Fibroblast of lung (primary cell): ENCODE measurements around the gene HBA2. TPM values are rescaled to one million over a fixed set of nuclear protein-coding genes. Genes with fewer than 3 reads are reported as not detected.
"Not testable (repeated sequence)": the region's sequence is repeated elsewhere in the genome, so short reads cannot be mapped to it uniquely, and the experiment has no call there.

Source experiments
- DNase-seq, 2 donors: peaks; one replicate each; pipeline versions ENCODE4 v3.0.0 to v3.0.0-alpha.2; 2010; ENCODE audit warnings: low read depth in 2 of 2
- H2AFZ ChIP-seq: 2 replicates; pipeline ENCODE4 v1.5.1; 2012; ENCODE audit warnings: low read length, control low read depth, inconsistent platforms
- H3K27ac ChIP-seq: 2 replicates; pipeline ENCODE4 v1.5.1; 2011; ENCODE audit warnings: low read length, control low read depth; ENCODE audit not compliant: insufficient read depth
- H3K27me3 ChIP-seq: 2 replicates; pipeline ENCODE4 v1.5.1; 2011; ENCODE audit warnings: mild to moderate bottlenecking, low read length; ENCODE audit not compliant: control insufficient read depth, insufficient read depth
- H3K36me3 ChIP-seq: 2 replicates; pipeline ENCODE4 v1.5.1; 2011; ENCODE audit warnings: low read length; ENCODE audit not compliant: control insufficient read depth, insufficient read depth
- H3K4me1 ChIP-seq: 2 replicates; pipeline ENCODE4 v1.5.1; 2011; ENCODE audit warnings: low read length; ENCODE audit not compliant: control insufficient read depth, insufficient read depth; ENCODE audit errors: extremely low read depth
- H3K4me2 ChIP-seq: 2 replicates; pipeline ENCODE4 v1.5.1; 2011; ENCODE audit warnings: low read length, control low read depth; ENCODE audit not compliant: insufficient read depth; ENCODE audit errors: extremely low read depth
- H3K4me3 ChIP-seq, 4 experiments: fragments of 200-600 bp in 1 of 4; sonication (generic) in 1 of 4; replicated peaks in 1 of 4; 2 replicates each; pipeline ENCODE4 v1.5.1; 2011 to 2016; ENCODE audit warnings: low read length in 4 of 4, low read depth in 3 of 4, mild to moderate bottlenecking in 3 of 4, control low read depth in 2 of 4, inconsistent platforms in 1 of 4, mixed read lengths in 1 of 4; ENCODE audit not compliant: insufficient read depth in 1 of 4; ENCODE audit errors: control extremely low read depth in 1 of 4
- H3K79me2 ChIP-seq: 2 replicates; pipeline ENCODE4 v1.5.1; 2012; ENCODE audit warnings: mild to moderate bottlenecking, low read length, inconsistent platforms; ENCODE audit not compliant: control insufficient read depth, insufficient read depth
- H3K9ac ChIP-seq: 2 replicates; pipeline ENCODE4 v1.5.1; 2011; ENCODE audit warnings: mild to moderate bottlenecking, low read length, control low read depth; ENCODE audit not compliant: insufficient read depth
- H3K9me3 ChIP-seq: 2 replicates; pipeline ENCODE4 v1.5.1; 2012; ENCODE audit warnings: low read depth, low read length; ENCODE audit not compliant: control insufficient read depth, insufficient read depth
- H4K20me1 ChIP-seq: 2 replicates; pipeline ENCODE4 v1.5.1; 2011; ENCODE audit warnings: low read length; ENCODE audit not compliant: control insufficient read depth, insufficient read depth; ENCODE audit errors: extremely low read depth
- EZH2 ChIP-seq: IDR thresholded peaks from 2 replicates; pipeline ENCODE4 v1.5.1; 2012; ENCODE audit warnings: low read length, control low read depth, mild to moderate bottlenecking; ENCODE audit errors: missing control alignments
- polyA plus RNA-seq, 2 donors: library from polyadenylated mRNA; depleted of rRNA in 1 of 2; stranded (reverse) in 1 of 2; unstranded in 1 of 2; fragments of >200 nt; gene quantifications; 2 replicates each; pipeline ENCODE4 v1.2.1, GENCODE V29; 2011 to 2012; ENCODE audit warnings: missing spikeins in 1 of 2
- total RNA-seq: library from RNA; depleted of rRNA; stranded (reverse); fragments of >200 nt; gene quantifications from 2 replicates; pipeline ENCODE4 v1.2.1, GENCODE V29; 2014
- TF ChIP-seq, protein P1 (sequence below), 2 donors: IDR thresholded peaks in 1 of 2; conservative IDR thresholded peaks in 1 of 2; 1 replicate in 1 of 2; 2 replicates in 1 of 2; pipeline ENCODE4 v1.5.1; 2011 to 2012; ENCODE audit warnings: low read length in 2 of 2, control low read depth in 1 of 2, inconsistent platforms in 1 of 2, low read depth in 1 of 2, mild to moderate bottlenecking in 1 of 2

Gene HBA2
- total and polyA plus RNA-seq, 2 donors (not counting 1 experiment from before 2014, with no cell fraction given): not detected

DNA sequence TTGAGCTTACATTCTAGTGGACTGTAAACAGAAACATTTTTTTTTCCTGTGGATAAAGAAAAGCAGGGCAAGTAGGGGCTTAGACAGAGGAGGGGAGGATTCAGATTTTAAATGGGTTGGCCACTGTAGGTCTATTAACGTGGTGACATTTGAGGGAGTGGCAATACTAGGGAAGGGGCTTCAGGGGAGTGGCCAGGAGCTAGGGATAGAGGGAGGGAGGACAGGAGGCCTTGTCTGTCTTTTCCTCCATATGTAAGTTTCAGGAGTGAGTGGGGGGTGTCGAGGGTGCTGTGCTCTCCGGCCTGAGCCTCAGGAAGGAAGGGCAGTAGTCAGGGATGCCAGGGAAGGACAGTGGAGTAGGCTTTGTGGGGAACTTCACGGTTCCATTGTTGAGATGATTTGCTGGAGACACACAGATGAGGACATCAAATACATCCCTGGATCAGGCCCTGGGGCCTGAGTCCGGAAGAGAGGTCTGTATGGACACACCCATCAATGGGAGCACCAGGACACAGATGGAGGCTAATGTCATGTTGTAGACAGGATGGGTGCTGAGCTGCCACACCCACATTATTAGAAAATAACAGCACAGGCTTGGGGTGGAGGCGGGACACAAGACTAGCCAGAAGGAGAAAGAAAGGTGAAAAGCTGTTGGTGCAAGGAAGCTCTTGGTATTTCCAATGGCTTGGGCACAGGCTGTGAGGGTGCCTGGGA lies 13.4 kb upstream of the HBA2 start:
- no peaks in the 10 kb centered on the region for H3K36me3 ChIP-seq
- H3K27me3 ChIP-seq: peaks cover 9% of the 10 kb centered on the region
- H3K27ac ChIP-seq: no peak overlapping the region
- H4K20me1 ChIP-seq: no peaks in the 10 kb centered on the region
- no peak overlapping the region for H3K4me2 ChIP-seq
- no peak for DNase-seq
- no peaks in the 10 kb centered on the region for H3K79me2 ChIP-seq
- peaks cover 3% of the 10 kb centered on the region for H3K4me1 ChIP-seq
- no peak overlapping the region for H2AFZ ChIP-seq
- no peak overlapping the region for H3K4me3 ChIP-seq
- H3K9me3 ChIP-seq: no peaks in the 10 kb centered on the region
- no peak overlapping the region for H3K9ac ChIP-seq
- TF ChIP-seq, protein P1, sequence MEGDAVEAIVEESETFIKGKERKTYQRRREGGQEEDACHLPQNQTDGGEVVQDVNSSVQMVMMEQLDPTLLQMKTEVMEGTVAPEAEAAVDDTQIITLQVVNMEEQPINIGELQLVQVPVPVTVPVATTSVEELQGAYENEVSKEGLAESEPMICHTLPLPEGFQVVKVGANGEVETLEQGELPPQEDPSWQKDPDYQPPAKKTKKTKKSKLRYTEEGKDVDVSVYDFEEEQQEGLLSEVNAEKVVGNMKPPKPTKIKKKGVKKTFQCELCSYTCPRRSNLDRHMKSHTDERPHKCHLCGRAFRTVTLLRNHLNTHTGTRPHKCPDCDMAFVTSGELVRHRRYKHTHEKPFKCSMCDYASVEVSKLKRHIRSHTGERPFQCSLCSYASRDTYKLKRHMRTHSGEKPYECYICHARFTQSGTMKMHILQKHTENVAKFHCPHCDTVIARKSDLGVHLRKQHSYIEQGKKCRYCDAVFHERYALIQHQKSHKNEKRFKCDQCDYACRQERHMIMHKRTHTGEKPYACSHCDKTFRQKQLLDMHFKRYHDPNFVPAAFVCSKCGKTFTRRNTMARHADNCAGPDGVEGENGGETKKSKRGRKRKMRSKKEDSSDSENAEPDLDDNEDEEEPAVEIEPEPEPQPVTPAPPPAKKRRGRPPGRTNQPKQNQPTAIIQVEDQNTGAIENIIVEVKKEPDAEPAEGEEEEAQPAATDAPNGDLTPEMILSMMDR (conservative IDR thresholded peaks at IDR 0.05 in 1 of 2, IDR thresholded peaks at IDR 0.05 in 1 of 2; ENCODE audit: low read depth in 1 of 2, low read length in 2 of 2): no peak
- no peak for TF ChIP-seq EZH2

DNA sequence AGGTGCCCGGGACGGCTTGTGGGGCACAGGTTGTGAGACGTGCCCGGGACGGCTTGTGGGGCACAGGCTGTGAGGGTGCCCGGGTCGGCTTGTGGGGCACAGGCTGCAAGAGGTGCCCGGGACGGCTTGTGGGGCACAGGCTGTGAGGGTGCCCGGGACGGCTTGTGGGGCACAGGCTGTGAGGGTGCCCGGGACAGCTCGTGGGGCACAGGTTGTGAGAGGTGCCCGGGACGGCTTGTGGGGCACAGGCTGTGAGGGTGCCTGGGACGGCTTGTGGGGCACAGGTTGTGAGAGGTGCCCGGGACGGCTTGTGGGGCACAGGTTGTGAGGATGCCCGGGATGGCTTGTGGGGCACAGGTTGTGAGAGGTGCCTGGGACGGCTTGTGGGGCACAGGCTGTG lies 12.4 kb upstream of the HBA2 start:
- not testable (repeated sequence) for DNase-seq, H3K27ac ChIP-seq, H3K4me2 ChIP-seq, H3K79me2 ChIP-seq, H3K4me1 ChIP-seq, H2AFZ ChIP-seq, H4K20me1 ChIP-seq, H3K4me3 ChIP-seq, H3K27me3 ChIP-seq, H3K36me3 ChIP-seq, H3K9me3 ChIP-seq, H3K9ac ChIP-seq

DNA sequence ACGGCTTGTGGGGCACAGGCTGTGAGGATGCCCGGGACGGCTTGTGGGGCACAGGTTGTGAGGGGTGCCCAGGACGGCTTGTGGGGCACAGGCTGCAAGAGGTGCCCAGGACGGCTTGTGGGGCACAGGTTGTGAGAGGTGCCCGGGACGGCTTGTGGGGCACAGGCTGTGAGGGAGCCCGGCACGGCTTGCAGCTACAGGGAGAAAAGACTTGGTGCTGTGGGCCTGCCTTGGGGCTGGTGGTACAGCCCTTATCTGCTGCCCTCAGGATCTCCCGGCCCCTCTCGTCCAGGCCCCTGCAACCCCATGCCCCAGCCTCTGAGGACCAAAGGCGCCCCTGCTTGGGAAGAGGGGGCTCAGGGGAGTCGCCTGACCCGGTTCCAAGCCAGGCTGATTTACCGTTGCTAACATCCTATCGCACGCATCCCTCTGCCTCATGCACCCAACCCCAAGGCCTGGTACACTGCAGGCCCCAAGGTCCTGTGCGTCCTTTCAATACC lies 11.9 kb upstream of the HBA2 start:
- H3K9ac ChIP-seq: no peak overlapping the region
- peaks cover 11% of the 10 kb centered on the region for H3K27me3 ChIP-seq
- H3K4me1 ChIP-seq: no peaks in the 10 kb centered on the region
- H3K27ac ChIP-seq: no peak overlapping the region
- no peaks in the 10 kb centered on the region for H3K36me3 ChIP-seq
- TF ChIP-seq, protein P1 (conservative IDR thresholded peaks at IDR 0.05 in 1 of 2, IDR thresholded peaks at IDR 0.05 in 1 of 2; ENCODE audit: low read depth in 1 of 2, low read length in 2 of 2): no peak
- TF ChIP-seq EZH2: no peak
- H2AFZ ChIP-seq: no peak overlapping the region
- no peaks in the 10 kb centered on the region for H3K79me2 ChIP-seq
- no peaks in the 10 kb centered on the region for H3K9me3 ChIP-seq
- no peak overlapping the region for H3K4me2 ChIP-seq
- H4K20me1 ChIP-seq: no peaks in the 10 kb centered on the region
- DNase-seq: no peak
- no peak overlapping the region for H3K4me3 ChIP-seq
